ENCODE data around the gene CCDC171. TPM values are rescaled to one million over a fixed set of nuclear protein-coding genes. Genes with fewer than 3 reads are reported as not detected.

CCDC171 gene
- total RNA-seq, 1 experiment from 2014 or later, result 1.6 TPM

DNA sequence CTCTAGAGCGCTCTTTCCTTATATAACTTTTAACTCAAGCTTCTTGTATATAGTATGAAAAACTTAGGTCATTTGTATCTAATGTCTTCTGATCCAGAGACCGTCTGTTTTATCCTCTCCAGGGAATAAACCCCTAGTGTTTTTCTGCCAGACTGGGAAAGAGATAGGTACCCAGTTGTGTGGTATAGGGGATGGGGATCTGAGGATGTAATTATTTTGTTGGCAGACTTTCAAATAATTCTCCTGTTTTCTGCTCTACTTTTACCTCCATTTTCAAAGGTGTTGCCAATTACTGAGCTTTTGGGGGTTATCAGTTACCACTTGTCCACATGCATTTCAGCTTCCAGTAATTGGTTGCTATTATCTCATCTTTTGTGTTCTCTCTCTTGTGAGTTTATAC, 17.9 kb downstream of the CCDC171 start:
- H3K9me3 Mint-ChIP-seq (ENCODE audit: unreplicated experiment), result no peaks in the 10 kb centered on the region
- no peaks in the 10 kb centered on the region for H3K36me3 ChIP-seq (ENCODE audit: control insufficient read depth, insufficient read depth, low read length)
- no peak overlapping the region for H3K27ac Mint-ChIP-seq (ENCODE audit: unreplicated experiment)
- POLR2A ChIA-PET, result no interaction called here
- intact Hi-C loops (cut with micrococcal nuclease; ENCODE audit: unreplicated experiment), result no loop called here
- H3K4me3 Mint-ChIP-seq (ENCODE audit: unreplicated experiment), result no peak overlapping the region
- no peaks in the 10 kb centered on the region for H3K4me1 Mint-ChIP-seq (ENCODE audit: low read depth, unreplicated experiment)
- TF ChIP-seq, protein P1, sequence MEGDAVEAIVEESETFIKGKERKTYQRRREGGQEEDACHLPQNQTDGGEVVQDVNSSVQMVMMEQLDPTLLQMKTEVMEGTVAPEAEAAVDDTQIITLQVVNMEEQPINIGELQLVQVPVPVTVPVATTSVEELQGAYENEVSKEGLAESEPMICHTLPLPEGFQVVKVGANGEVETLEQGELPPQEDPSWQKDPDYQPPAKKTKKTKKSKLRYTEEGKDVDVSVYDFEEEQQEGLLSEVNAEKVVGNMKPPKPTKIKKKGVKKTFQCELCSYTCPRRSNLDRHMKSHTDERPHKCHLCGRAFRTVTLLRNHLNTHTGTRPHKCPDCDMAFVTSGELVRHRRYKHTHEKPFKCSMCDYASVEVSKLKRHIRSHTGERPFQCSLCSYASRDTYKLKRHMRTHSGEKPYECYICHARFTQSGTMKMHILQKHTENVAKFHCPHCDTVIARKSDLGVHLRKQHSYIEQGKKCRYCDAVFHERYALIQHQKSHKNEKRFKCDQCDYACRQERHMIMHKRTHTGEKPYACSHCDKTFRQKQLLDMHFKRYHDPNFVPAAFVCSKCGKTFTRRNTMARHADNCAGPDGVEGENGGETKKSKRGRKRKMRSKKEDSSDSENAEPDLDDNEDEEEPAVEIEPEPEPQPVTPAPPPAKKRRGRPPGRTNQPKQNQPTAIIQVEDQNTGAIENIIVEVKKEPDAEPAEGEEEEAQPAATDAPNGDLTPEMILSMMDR (IDR thresholded peaks at IDR 0.05; ENCODE audit: insufficient read depth in 1 of 2, low read depth in 1 of 2, low read length in 1 of 2, severe bottlenecking in 1 of 2, unreplicated experiment in 1 of 2), result no peak
- no peak overlapping the region for H3K4me3 ChIP-seq (ENCODE audit: low read depth, low read length)
- H3K27me3 Mint-ChIP-seq (ENCODE audit: insufficient read depth, unreplicated experiment), result no peaks in the 10 kb centered on the region
- CTCF ChIA-PET, result no interaction called here
- no peaks in the 10 kb centered on the region for H3K36me3 Mint-ChIP-seq (ENCODE audit: insufficient read depth, unreplicated experiment)
- no peaks in the 10 kb centered on the region for H3K9me3 ChIP-seq
- no peak for DNase-seq
- no TSS peak for BruUV-seq (replicated peaks)
- no peaks in the 10 kb centered on the region for H3K27me3 ChIP-seq (replicated peaks; ENCODE audit: control insufficient read depth, insufficient read depth, low read length)
- no peaks in the 10 kb centered on the region for H3K4me1 ChIP-seq

DNA sequence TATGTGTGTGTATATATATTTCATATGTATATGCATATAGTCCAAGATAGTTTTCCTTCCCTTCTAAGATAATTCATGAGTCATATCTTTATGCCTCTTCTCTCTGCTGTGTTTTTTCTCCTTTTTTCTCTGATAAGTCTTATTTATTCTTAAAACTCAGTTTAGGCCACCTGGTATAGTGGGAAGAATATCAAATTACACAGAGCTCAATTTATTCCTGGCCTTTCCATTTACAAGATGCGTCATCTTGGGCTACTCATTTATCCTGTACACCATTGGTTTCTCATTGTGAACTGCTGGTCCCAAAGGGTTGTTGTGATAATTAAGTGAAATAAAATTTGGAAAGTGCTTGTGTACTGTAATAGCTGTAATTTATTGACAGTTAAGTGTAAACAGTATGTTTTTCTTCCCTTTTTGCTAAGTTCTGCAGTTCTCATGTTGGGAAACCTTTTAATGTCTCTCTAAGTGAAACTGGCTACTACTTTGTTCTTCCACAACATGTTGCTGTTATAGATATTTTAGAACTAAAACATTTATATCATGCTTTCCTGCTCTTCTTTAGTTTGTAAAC, 19.4 kb downstream of the CCDC171 start:
- Mint-ChIP-seq H3K27me3 (ENCODE audit: insufficient read depth, unreplicated experiment) (no peaks in the 10 kb centered on the region), H3K9me3 (ENCODE audit: unreplicated experiment) (no peaks in the 10 kb centered on the region), H3K4me3 (ENCODE audit: unreplicated experiment) (no peak overlapping the region), H3K4me1 (ENCODE audit: low read depth, unreplicated experiment) (no peaks in the 10 kb centered on the region), H3K36me3 (ENCODE audit: insufficient read depth, unreplicated experiment) (no peaks in the 10 kb centered on the region), H3K27ac (ENCODE audit: unreplicated experiment) (no peak overlapping the region)
- Histone ChIP-seq H3K27me3 (replicated peaks; ENCODE audit: control insufficient read depth, insufficient read depth, low read length) (no peaks in the 10 kb centered on the region), H3K4me3 (ENCODE audit: low read depth, low read length) (no peak overlapping the region), H3K4me1 (no peaks in the 10 kb centered on the region), H3K36me3 (ENCODE audit: control insufficient read depth, insufficient read depth, low read length) (no peaks in the 10 kb centered on the region), H3K9me3 (no peaks in the 10 kb centered on the region)
- TF ChIP-seq, protein P1 (IDR thresholded peaks at IDR 0.05; ENCODE audit: insufficient read depth in 1 of 2, low read depth in 1 of 2, low read length in 1 of 2, severe bottlenecking in 1 of 2, unreplicated experiment in 1 of 2), result no peak
- no peak for DNase-seq
- CTCF ChIA-PET, result no interaction called here
- intact Hi-C loops (cut with micrococcal nuclease; ENCODE audit: unreplicated experiment), result no loop called here
- BruUV-seq (replicated peaks), result no TSS peak
- POLR2A ChIA-PET, result no interaction called here

DNA sequence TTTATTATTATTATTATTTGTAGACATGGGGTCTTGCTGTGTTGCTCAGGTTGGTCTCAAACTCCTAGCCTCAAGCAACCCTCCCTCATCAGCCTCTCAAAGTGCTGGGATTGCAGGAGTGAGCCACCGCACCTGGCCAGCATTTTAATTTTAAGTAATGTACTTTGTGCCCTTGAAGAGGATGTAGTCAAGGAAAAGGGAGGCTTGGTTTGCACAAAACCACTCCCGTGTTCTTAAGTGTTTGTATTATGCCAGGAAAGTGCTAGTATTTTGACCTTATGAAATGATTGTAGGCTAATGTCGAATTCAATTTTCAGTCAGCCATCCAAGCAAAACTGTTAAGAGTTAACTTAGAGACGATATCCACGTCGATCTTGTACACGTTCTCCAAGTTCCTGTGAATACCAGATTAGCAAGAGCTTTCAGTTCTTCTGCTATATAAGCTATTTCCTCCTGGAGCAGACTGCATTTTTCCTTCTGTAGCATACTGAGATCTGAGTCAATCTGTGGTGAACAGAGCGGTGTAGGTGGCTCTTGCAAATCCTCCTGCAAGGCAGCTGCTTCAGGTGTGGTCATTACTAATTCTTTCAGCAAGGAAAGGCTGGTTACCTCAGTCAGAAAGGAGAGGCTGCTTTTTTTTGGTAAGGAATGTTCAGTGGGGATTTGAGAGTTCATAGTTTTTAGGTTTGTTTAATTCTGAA, 23.7 kb downstream of the CCDC171 start:
- H3K27ac Mint-ChIP-seq (ENCODE audit: unreplicated experiment), result no peak overlapping the region
- CTCF ChIA-PET, result no interaction called here

More for the DNA sequence above, 23.7 kb downstream of the CCDC171 start:
- TF ChIP-seq, protein P1 (IDR thresholded peaks at IDR 0.05; ENCODE audit: insufficient read depth in 1 of 2, low read depth in 1 of 2, low read length in 1 of 2, severe bottlenecking in 1 of 2, unreplicated experiment in 1 of 2), result no peak
- intact Hi-C loops (cut with micrococcal nuclease; ENCODE audit: unreplicated experiment), result no loop called here
- no TSS peak for BruUV-seq (replicated peaks)
- no peaks in the 10 kb centered on the region for H3K9me3 Mint-ChIP-seq (ENCODE audit: unreplicated experiment)
- Histone ChIP-seq H3K4me3 (ENCODE audit: low read depth, low read length) (no peak overlapping the region), H3K4me1 (no peaks in the 10 kb centered on the region), H3K36me3 (ENCODE audit: control insufficient read depth, insufficient read depth, low read length) (no peaks in the 10 kb centered on the region), H3K27me3 (replicated peaks; ENCODE audit: control insufficient read depth, insufficient read depth, low read length) (no peaks in the 10 kb centered on the region), H3K9me3 (no peaks in the 10 kb centered on the region)
- POLR2A ChIA-PET, result no interaction called here
- H3K27me3 Mint-ChIP-seq (ENCODE audit: insufficient read depth, unreplicated experiment), result no peaks in the 10 kb centered on the region
- no peak overlapping the region for H3K4me3 Mint-ChIP-seq (ENCODE audit: unreplicated experiment)
- no peaks in the 10 kb centered on the region for H3K4me1 Mint-ChIP-seq (ENCODE audit: low read depth, unreplicated experiment)
- H3K36me3 Mint-ChIP-seq (ENCODE audit: insufficient read depth, unreplicated experiment), result peaks cover 5% of the 10 kb centered on the region
- no peak for DNase-seq
